CD4-positive, alpha-beta T cell treated with Interleukin-17A for 1 hour (primary cell): ENCODE measurements around the gene SPTBN1.
"Not testable (repeated sequence)": the region's sequence is repeated elsewhere in the genome, so short reads cannot be mapped to it uniquely, and the experiment has no call there.

Experiments
- DNase-seq: peaks from one replicate; pipeline ENCODE4 v3.0.0-alpha.2; 2020

Gene SPTBN1

GRCh38 chr2:54508541-54508940 lies 52.4 kb downstream of the SPTBN1 start:
- DNase-seq, result no peak

GRCh38 chr2:54509043-54509442 lies 52.9 kb downstream of the SPTBN1 start:
- DNase-seq, result not testable (repeated sequence)

GRCh38 chr2:54510916-54511315 lies 54.8 kb downstream of the SPTBN1 start:
- no peak for DNase-seq

- DNase-seq, result no peak
Observed at GRCh38 chr2:54512183-54512582, 56.1 kb downstream of the SPTBN1 start.

- DNase-seq, result no peak
Observed at GRCh38 chr2:54512663-54513362, 56.7 kb downstream of the SPTBN1 start.

- DNase-seq, result no peak
Observed at GRCh38 chr2:54513363-54513715, 57.2 kb downstream of the SPTBN1 start.

GRCh38 chr2:54514822-54515569 lies 58.9 kb downstream of the SPTBN1 start:
- DNase-seq, result no peak

GRCh38 chr2:54516842-54517241 lies 60.7 kb downstream of the SPTBN1 start:
- no peak for DNase-seq

- not testable (repeated sequence) for DNase-seq
Observed at GRCh38 chr2:54518016-54518415, 61.9 kb downstream of the SPTBN1 start.

- DNase-seq, result no peak
Observed at GRCh38 chr2:54518430-54518829, 62.3 kb downstream of the SPTBN1 start.

- no peak for DNase-seq
Observed at GRCh38 chr2:54519841-54520459, 63.8 kb downstream of the SPTBN1 start.

GRCh38 chr2:54520687-54521086 lies 64.6 kb downstream of the SPTBN1 start:
- no peak for DNase-seq

- peak; percentile 83 for DNase-seq
Observed at GRCh38 chr2:54522624-54523281, 66.6 kb downstream of the SPTBN1 start.

GRCh38 chr2:54523324-54523959 lies 67.3 kb downstream of the SPTBN1 start:
- DNase-seq, result no peak

- DNase-seq, result no peak
Observed at GRCh38 chr2:54524226-54524991, 68.3 kb downstream of the SPTBN1 start.

GRCh38 chr2:54525321-54525720 lies 69.2 kb downstream of the SPTBN1 start:
- DNase-seq, result no peak

- DNase-seq, result no peak
Observed at GRCh38 chr2:54526226-54526879, 70.2 kb downstream of the SPTBN1 start.

GRCh38 chr2:54528311-54528955 lies 72.3 kb downstream of the SPTBN1 start:
- DNase-seq, result no peak

GRCh38 chr2:54529518-54529917 lies 73.4 kb downstream of the SPTBN1 start:
- DNase-seq, result not testable (repeated sequence)

- no peak for DNase-seq
Observed at GRCh38 chr2:54529935-54530334, 73.8 kb downstream of the SPTBN1 start.

GRCh38 chr2:54531558-54531957 lies 75.4 kb downstream of the SPTBN1 start:
- no peak for DNase-seq
